Esophagus mucosa (tissue), 1 donor: ENCODE results near the gene FTCD. TPM values are rescaled to one million over a fixed set of nuclear protein-coding genes. Genes with fewer than 3 reads are reported as not detected.
"Not testable (repeated sequence)": the region's sequence is repeated elsewhere in the genome, so short reads cannot be mapped to it uniquely, and the experiment has no call there.

Source experiments
- ATAC-seq: fragments of 200-7000 bp; cut with Tn5 transposase; one replicate; pipeline ENCODE4 v1.9.1; 2020
- total RNA-seq: library from RNA; stranded (reverse); gene quantifications from one replicate; pipeline ENCODE4 v1.2.4, GENCODE V29; 2023
- donor health status: DM: yes; HTN: yes; CAD: no.

FTCD gene
- total RNA-seq, 1 donor from 2014 or later, result 0.36 TPM

- ATAC-seq, result no peak
These were observed 44.7 kb downstream of the FTCD start for GRCh38 chr21:46110499-46111192.

- ATAC-seq, result peak; percentile 28
These were observed 45.8 kb downstream of the FTCD start for GRCh38 chr21:46109313-46110221.

GRCh38 chr21:46108827-46109312 is 46.5 kb downstream of the FTCD start:
- no peak for ATAC-seq

- ATAC-seq, result not testable (repeated sequence)
These were observed 48.0 kb downstream of the FTCD start for GRCh38 chr21:46107376-46107775.

- ATAC-seq, result no peak
These were observed 51.3 kb downstream of the FTCD start for GRCh38 chr21:46104104-46104503.

- no peak for ATAC-seq
These were observed 54.5 kb downstream of the FTCD start for GRCh38 chr21:46100906-46101305.

GRCh38 chr21:46100426-46100825 is 55.0 kb downstream of the FTCD start:
- no peak for ATAC-seq

- no peak for ATAC-seq
These were observed 55.4 kb downstream of the FTCD start for GRCh38 chr21:46100020-46100419.

- ATAC-seq, result no peak
These were observed 55.9 kb downstream of the FTCD start for GRCh38 chr21:46099476-46099875.

- peak; percentile 4 for ATAC-seq
These were observed 56.9 kb downstream of the FTCD start for GRCh38 chr21:46098303-46099141.

- ATAC-seq, result peak; percentile 67
These were observed 57.8 kb downstream of the FTCD start, which contains the start of gene COL6A2 for GRCh38 chr21:46097336-46098293. Gene COL6A2, plus strand, starts transcription at chr21:46098112.

GRCh38 chr21:46096596-46097335 is 58.6 kb downstream of the FTCD start:
- ATAC-seq, result no peak

GRCh38 chr21:46095814-46096595 is 59.4 kb downstream of the FTCD start:
- ATAC-seq, result no peak

- no peak for ATAC-seq
These were observed 60.2 kb downstream of the FTCD start for GRCh38 chr21:46095083-46095719.

GRCh38 chr21:46094401-46095082 is 60.8 kb downstream of the FTCD start:
- no peak for ATAC-seq

GRCh38 chr21:46093668-46094400 is 61.5 kb downstream of the FTCD start:
- ATAC-seq, result no peak

GRCh38 chr21:46092811-46093667 is 62.3 kb downstream of the FTCD start:
- ATAC-seq, result no peak
